Stimulated activated CD8-positive, alpha-beta memory T cell treated with anti-CD3 and anti-CD28 coated beads, Interleukin-4, amount 100 ng/mL, for 4 hours (primary cell): ENCODE measurements around the gene ZNF710.

ENCODE experiments used
- DNase-seq, 2 donors: peaks; one replicate each; pipeline ENCODE4 v3.0.0-alpha.2; 2020; ENCODE audit warnings: low read depth in 2 of 2, low spot score in 1 of 2

Gene ZNF710

DNA sequence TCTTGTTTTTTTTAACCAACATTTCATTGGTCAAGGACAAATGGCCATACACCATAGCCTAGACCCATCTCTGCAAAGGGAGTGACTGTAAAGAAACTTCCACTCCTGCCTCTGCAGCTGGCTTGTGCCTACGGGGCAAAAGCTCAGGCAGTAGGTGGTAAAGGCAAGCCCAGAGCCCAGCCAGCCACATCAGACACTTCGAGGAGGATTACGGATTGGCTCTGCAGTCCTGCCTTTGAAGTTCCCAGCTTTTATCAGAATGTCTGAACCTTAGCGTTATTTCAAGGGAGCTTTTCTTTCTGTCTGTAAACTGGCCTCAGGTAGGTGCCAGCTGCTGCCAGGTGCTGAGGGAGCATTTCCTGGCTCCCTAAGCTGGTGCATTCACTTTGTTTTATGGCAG lies 15.6 kb downstream of the ZNF710 start:
- DNase-seq, result no peak

DNA sequence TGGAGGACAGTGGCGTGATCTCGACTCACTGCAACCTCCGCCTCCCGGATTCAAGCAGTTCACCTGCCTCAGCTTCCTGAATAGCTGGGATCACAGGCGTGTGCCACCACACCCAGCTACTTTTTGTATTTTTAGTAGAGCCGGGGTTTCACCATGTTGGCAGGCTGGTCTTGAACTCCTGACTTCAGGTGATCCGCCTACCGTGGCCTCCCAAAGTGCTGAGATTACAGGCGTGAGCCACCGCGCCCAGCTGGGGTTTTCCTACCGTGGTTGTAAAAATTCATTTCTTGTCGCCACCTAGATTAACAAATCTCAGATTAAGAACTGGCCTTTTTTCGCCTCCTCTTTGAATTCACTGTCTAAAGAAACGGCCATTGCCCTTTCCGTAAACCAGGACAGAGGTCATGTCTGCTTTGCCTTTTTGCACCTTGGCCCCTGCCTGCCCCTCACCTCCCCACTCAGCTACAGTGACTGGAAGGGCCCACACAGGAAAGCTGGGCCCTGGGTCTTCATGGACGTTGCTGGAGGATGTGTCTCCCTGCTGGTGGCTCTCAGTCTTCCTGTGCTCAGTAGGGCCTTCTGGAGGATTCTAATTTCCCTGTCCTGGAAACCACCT lies 17.2 kb downstream of the ZNF710 start:
- DNase-seq, result no peak

DNA sequence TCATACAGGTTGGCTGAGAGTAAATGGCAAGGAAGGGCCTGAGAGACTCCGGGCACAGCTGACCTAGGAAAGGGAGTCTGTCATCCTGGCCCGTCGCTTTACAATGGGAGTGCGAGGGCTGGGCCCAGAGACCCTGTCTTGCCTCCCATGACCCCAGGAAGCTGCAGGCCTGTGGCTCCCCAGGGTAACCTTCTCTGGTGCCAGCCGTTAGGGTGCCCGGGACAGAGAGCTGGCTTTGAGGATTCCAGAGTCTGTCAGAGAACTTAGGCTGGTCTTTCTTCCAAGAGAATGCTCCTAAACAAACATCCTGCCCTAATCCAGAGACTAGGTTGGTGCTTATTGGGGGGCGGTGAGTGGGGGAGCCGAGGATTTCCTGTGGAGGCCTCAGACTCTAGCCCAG lies 18.5 kb downstream of the ZNF710 start:
- no peak for DNase-seq

DNA sequence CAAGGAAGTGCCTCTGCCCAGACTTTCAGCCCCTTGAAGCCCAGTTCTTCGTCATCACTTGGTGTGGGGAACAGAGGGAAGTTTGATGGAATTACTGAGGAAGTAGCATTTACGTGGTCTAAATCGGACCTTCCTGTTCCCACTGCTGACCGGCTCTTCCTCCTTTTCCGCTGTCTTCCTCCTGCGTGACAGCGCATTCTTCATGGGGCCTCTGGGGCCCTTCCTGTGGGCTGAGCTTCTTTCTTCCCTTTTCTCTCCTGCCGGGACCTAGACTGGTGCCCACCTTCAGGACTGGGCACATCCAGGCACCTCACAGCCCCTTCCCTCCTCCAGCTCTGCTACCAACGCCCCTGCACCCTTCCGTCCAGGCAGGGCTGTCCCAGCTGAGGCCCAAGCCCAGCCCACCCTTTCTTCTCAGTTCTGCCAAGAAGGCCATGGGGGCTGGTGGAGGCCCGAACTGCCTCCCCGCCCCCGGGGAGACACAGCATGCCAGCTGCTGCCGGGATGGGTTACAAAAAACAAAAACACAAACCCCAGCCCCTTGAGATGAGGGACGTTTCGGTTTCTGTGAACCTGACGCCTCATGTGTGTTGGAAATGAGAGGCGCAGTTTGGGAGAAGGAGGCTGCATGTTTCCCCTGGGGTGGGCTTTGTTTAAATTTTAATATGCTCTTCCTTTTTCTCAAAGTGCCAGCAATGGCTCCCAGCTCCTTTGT lies 19.1 kb downstream of the ZNF710 start:
- DNase-seq, result no peak

DNA sequence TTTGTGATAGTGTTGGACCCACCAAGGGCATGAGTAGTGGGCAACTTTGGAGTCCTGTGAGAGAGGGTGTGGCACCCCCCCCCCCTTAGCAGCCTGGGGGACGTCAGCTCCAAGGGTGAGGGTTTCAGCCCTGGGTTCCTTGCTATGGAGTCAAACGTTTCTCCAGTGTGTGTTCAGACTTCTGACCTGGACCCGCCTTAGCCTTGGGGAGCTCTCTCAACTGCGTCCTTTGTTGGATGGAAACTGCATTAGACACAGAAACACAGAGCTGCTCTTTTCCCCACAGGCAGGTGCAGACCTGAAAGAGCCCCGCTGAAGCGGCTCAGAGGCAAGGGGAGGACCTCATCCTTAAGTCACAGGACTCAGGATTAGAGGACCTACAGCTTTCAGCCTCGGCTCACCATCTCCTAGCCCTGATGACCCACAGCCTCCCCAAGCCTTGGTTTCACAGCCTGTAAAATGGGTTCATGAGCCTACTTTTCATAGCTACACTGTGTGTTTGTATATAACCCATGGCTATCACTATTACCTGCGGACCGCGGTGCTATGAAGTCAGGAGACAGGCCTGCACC lies 19.9 kb downstream of the ZNF710 start:
- DNase-seq, result no peak

DNA sequence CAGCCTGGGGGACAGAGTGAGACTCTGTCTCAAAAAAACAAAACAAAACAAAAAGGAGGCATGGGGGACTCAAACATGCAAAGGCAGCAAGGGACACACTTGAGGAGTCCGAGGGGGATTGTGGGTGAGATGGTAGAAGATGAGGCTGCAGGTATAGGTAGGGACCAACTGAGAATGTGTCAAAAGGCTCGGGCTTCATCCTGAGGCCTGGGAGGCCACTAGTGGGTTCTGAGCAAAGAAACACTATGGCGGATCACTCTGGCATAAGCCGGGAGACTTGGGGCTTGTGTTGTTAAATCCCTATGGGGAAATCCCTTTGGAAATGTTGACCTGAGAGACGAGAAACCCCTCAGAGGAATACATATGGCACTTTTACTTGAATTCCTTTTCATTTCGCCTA lies 21.2 kb downstream of the ZNF710 start:
- DNase-seq, result no peak

DNA sequence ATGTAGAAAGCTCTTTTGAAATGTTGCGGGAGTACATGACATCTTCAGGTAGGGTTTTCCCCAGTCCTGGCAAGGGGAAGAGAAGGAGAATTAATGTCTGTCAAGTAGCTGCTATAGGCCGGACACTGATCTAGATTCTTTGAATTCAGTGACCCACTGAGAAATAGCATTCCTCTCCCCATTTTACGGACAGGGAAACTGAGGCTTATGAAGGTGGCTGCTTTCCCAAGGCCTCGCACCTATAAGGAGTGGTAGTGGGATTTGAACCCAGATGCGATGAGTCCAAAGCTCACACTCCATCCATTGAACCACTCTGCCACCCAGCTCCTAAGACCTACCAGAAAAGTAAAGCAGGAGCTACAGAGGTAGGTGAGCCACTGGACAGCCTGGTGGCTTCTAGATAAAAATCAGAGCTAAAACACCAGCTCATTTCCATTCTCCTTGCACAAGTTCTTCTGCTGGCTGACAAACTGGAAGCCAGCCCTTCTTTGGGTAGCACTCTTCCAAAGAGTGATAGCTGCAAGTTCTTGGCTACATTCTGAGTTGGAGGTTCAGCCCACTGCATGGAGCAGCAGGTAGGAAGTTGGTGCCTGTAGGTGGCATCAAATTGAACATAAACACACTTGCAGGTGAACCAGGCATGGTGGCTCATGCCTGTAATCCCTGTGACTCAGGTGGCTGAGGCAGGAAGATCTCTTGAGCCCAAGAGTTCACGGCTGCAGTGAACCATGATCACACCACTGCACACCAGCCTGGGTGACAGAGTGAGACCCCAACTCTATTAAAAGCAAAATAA lies 22.0 kb downstream of the ZNF710 start:
- no peak for DNase-seq

DNA sequence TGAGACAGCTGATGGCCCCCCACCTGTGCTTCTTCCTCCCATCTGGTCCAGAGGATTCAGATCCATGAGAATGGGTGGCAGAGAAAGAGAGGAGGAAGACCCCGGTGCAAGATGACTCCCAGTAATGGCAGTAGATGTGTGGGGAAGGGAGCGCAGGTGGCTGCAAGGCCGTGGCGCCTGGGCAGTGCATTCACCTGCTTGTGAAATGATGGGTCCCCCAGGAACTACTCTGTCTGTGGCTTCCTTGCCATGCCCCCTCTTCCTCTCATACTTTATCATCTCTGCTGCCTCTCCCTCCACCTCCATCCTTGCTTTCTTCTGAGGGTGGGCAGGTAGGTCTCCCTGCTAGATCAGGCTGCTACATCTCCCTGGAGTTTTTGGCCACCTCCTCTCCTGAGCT lies 23.3 kb downstream of the ZNF710 start:
- no peak for DNase-seq

DNA sequence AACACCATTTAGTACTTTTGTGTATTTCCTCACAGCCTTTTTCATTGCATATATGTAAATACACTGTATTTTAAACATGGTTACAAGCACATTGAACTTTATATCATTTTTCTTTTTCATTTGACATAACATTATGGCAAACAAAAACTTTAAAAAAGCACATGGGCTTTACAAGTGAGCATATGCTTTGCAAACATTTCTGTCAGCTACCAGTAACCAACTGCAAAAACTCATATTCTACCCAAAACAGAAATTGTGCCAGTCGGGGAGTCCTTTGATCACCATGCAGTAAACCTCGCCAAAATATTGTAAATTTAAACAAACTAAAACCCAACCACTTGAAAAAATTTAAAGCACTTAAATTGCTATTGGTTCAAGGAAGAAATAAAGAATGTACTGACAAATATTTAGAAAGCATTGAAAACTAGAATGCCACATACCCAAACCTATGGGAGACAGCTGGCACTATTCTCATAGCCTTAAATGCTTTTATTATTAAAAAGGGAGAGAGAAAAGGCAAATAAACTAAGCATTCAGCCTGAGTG lies 24.4 kb downstream of the ZNF710 start:
- DNase-seq, result no peak

DNA sequence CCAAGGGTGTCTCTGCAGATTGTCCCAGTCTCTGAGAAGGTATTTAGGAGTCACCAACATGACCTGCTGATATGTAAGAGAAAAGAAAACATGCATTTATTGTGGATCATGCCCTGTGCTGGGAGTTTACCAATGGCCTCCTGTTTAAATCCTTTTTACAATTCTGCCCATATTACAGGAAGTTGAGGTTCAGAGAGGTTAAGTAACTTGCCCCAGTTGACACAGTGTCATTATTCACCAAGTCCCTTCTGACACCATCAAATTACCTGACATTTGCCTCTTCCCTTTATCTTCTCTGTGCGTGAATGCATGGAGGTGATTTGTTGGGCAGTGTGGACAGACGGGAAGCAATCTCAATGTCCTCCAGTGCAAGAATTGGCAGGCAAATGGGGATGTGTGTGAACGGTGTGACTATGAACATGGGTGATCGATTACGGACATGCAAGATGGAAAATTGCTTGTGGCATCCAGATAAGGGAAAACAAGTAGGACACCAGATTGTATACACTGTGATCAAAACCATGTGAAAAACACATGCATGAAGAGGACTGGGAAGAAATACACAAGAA lies 27.3 kb downstream of the ZNF710 start:
- DNase-seq, result no peak

DNA sequence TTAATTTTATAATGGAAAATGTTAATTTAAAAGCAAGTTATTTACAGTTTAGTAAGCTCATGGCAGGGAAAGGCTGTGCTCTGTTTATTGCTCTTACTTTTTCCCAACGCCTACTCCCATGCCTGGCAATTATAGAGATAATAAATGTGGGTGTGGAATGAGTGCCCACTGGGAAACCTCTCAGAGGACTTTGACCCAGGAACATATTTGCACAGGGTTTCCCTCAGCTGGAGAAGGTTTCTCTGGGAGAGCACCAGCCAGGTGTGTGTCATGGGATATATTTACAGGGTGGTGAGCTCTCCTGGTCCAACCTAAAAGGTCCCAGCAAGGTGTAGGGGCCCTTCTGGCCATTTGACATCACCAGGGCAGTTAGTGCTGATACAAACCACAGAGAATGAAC lies 27.9 kb downstream of the ZNF710 start:
- DNase-seq, result no peak

DNA sequence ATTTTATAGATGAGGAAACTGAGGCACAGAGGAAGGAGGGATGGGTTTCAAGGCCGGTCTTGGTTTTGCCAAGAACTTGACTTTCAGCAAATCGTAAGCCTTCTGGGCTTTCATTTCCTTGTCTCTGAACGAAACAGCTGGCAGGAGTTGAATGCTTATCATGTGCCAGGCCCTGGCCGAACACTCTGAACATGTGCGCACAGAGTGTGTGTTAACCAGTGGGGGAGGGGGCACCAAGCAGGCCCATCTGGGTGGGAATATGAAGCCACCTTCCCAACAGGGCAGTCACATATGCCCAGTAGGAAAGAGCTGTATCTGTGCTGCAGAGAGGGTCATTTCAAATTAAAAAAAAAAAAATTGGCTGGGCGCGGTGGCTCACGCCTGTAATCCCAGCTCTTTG lies 29.3 kb downstream of the ZNF710 start:
- no peak for DNase-seq

DNA sequence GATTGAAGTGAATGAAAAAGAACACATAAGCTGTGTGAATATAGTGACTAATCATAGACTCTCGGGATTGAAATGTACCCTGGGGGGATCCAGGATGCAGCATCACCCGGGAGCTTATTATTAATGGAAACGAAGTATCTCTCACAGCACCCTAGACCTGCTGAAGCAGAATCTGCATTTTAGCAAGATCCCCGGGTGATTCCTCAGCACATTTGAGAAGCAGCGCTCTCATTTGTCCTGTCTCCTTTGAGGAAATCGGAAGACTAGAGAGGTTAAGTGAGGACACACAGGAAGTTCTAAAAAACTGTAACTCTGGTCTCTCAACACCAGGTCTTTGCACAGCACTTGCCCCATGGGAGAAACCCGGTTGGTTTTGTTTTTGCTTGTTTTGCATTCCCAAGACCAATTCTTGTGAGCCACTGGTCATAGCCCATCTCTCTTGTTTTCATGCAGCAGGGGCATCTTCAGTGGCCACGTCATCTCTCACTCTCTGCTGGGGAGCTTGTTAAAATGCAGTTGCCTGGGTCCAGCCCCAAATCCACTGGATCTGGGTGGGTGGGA lies 30.2 kb downstream of the ZNF710 start:
- DNase-seq, result no peak

DNA sequence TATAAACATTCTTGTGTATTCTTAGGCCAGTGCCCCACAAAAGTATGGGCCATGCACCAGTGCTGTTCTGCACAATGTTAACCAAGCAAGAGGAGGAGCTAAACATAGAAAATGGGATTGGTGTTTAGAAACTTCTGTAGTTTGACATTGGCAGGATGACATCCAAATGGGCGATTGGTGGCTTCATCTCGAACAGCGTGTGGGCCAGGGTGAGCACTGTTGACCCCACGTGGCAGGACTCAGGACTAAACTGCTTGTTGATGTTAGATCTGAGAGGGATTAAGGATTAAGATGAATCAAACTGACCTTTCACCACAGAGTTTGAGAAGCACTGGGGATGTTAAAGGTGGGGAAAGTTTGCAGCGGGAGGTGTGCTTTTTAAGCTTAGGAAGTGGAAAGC lies 31.9 kb downstream of the ZNF710 start:
- DNase-seq, result no peak

DNA sequence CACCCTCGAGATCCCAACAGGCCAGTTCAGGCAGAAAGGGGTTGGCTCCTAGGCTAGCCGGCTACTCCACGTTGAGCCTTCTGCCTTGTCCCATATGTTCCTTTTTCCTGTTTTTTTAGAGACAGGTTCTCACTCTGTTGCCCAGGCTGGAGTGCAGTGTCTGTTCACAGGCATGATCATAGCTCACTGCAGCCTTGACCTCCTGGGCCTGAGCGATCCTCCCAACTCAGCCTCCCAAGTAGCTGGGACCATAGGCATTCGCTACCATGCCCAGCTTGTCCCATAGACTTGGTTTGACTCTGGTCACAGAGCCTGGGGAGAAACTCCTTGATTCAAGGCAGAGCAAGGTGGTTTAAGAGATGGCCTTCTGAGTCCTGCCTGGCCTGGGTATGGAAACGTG lies 32.3 kb downstream of the ZNF710 start:
- DNase-seq, result no peak

DNA sequence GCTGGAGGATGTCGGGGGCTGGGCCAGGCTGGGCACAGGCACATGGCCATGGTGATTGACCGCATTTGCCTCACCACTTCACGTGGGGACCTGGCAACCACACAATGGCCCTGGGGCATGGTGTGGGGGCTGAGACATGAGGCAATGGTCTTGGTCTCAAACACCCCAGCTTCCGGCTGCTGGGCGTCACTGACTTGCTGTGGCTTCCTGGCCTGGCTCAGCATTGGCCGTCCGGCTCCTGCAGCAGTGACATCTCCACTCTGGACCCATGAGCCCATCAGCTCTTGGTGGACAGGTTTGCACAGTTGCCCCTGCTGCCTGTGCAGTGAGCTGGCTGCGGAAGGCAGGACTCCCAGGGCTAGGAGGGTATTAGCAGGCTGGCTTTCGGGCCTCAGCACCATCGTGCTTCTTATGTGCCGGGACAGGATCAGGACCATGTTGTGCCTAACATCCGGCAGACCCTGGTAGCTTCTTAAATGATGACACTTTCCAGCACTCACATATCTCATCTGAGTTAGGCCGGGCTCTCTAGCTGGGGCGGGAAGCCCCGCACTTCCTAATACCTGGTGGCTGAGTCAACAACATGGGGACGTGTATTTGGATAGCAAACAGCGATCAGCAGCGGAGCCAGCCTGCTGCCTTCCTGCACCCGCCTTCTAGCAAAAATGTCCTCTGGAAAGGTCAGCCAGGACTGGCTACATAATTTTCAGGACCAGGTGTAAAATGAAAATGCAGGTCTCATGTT lies 34.1 kb downstream of the ZNF710 start:
- peak in 1 of 2 donors; percentile 12 for DNase-seq

DNA sequence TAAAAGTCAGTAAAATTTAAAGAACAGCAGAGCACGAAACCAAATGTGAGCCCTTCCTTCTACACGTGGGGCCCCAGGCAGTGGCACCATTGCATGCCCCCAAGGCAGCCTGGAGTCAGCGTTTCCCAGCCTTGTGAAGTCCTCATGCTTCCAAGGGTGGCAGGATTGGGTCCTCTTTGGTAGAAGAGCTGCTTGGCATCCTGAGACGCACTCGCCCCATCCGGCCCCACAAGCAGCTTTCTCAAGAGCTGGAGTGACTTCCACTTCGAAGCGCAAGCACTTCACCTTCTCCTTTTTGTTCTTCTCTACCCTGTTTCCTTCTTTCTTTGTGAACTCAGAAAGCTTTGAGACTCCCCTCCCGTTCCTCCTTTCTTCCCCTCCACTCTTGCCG lies 34.7 kb downstream of the ZNF710 start:
- no peak for DNase-seq

DNA sequence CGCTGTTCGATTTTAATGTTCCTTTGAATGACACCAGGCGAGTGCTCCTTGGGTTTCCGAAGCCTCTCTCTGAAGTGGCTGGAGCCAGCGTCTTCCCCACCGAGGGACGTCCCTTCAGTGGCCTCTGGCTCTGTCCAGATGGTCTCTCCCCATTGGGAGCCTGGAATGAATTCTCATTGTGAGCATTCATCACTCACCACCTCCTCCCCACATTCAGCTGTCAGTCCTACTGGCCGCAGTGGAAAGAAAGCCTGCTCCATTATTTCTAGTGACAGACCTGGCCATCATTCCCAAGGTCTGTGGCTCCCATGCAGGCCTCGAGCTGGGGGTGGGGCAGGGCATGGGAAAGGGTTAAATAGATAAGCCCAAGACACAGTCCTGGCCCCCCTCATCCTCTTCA lies 35.2 kb downstream of the ZNF710 start:
- no peak for DNase-seq

DNA sequence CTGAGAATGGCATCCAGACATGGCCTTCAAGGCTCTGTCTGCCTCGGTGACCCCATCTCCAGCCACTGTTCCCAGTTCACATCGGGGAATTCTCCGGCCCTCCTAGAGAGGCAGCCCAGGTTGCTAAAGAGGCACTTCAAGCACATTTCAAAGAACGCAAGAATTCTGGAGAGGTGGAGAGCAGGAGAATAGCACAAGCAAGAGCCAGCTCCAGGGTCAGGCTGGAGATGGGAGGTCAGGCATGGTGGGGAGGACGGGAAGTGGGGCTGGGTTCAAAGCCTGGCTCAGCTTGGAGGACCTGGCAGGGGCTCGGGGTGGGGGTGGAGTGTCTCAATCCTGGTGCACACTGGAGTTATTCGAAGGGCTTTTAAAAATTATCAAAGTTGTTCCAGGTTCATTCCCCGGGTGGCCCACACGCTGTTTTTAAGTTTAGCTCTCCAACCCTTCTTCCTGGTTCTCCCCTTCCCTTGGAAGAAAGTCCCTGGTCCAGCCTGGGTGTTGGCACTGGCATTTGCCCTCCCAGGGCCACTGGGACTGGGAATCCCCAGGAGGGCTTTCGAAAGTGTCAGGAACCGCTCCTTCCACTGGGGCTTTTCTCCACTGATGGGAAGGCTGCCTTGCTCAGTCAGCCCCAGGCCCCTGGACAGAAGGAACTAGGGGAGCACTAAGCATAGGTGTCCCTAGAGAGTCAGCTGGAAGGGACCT lies 35.8 kb downstream of the ZNF710 start:
- no peak for DNase-seq

DNA sequence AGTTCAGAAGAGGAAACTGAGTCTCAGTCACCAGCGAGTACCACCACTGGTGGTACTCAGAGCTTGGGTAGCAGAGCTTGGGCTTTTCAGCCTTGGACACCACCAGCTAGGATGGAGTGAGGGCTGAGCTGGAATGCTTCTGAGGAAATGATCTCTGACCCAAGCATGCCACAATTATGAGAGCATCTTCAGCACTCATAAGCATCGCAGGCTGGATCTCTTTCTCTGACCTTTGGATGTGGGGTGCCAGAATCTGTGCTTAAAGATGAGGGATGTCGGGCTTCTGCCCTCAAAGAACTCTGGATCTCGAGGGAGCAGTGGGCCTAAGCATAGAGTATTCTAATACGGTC lies 36.4 kb downstream of the ZNF710 start:
- DNase-seq, result no peak
